Measurements from ENCODE around the gene IL12RB2. TPM values are rescaled to one million over a fixed set of nuclear protein-coding genes. Genes with fewer than 3 reads are reported as not detected.

IL12RB2 gene
- polyA plus RNA-seq, 3 donors: not detected

- DNase-seq: no peak
- Mint-ChIP-seq H3K4me3 (no peak overlapping the region), H3K36me3 (no peaks in the 10 kb centered on the region), H3K27ac (no peak overlapping the region), H3K27me3 (ENCODE audit: low read depth in 3 of 3) (peaks cover 0 to 2% (median 0%) of the 10 kb centered on the region in 3 donors), H3K9me3 (peaks cover 0 to 8% (median 2%) of the 10 kb centered on the region in 7 donors), H3K4me1 (no peaks in the 10 kb centered on the region)
- Histone ChIP-seq H3K9ac (ENCODE audit: insufficient read depth, low read length, poor library complexity, severe bottlenecking) (no peak overlapping the region), H4K20me1 (ENCODE audit: insufficient read depth, low read length) (no peaks in the 10 kb centered on the region), H3K4me3 (replicated peaks in 1 of 3; ENCODE audit: low read depth in 2 of 3, low read length in 3 of 3) (no peak overlapping the region), H3K4me2 (replicated peaks; ENCODE audit: extremely low read depth, low read length, poor library complexity, severe bottlenecking) (no peak overlapping the region), H3K79me2 (ENCODE audit: insufficient read depth, low read length) (no peaks in the 10 kb centered on the region), H3K36me3 (replicated peaks in 1 of 2; ENCODE audit: control insufficient read depth in 1 of 2, insufficient read depth in 2 of 2, low read length in 2 of 2) (no peaks in the 10 kb centered on the region), H3K4me1 (ENCODE audit: control insufficient read depth in 1 of 2, insufficient read depth in 2 of 2, low read length in 2 of 2) (no peaks in the 10 kb centered on the region), H3K27ac (ENCODE audit: low read depth in 1 of 2, low read length in 2 of 2) (no peak overlapping the region), H3K9me3 (replicated peaks in 1 of 2; ENCODE audit: control insufficient read depth in 1 of 2, insufficient read depth in 1 of 2, low read length in 2 of 2) (no peaks in the 10 kb centered on the region), H2AFZ (ENCODE audit: insufficient read depth, low read depth, low read length, poor library complexity, severe bottlenecking) (no peak overlapping the region), H3K27me3 (ENCODE audit: control insufficient read depth in 2 of 2, insufficient read depth in 2 of 2, low read length in 2 of 2) (no peaks in the 10 kb centered on the region)
- no peak for TF ChIP-seq CTCF (IDR thresholded peaks at IDR 0.05)
- intact Hi-C loops (cut with micrococcal nuclease): no loop called here
- no CpG with 5 or more reads among the region's 3 CpGs for WGBS (ENCODE audit: insufficient coverage)
Observed at GRCh38 chr1:67281244-67281643, 26.4 kb upstream of the IL12RB2 start.

- Histone ChIP-seq H3K27ac (ENCODE audit: low read depth in 1 of 2, low read length in 2 of 2) (no peak overlapping the region), H3K4me3 (replicated peaks in 1 of 3; ENCODE audit: low read depth in 2 of 3, low read length in 3 of 3) (no peak overlapping the region), H3K9ac (ENCODE audit: insufficient read depth, low read length, poor library complexity, severe bottlenecking) (no peak overlapping the region), H3K27me3 (ENCODE audit: control insufficient read depth in 2 of 2, insufficient read depth in 2 of 2, low read length in 2 of 2) (no peaks in the 10 kb centered on the region), H3K4me1 (ENCODE audit: control insufficient read depth in 1 of 2, insufficient read depth in 2 of 2, low read length in 2 of 2) (no peaks in the 10 kb centered on the region), H3K9me3 (replicated peaks in 1 of 2; ENCODE audit: control insufficient read depth in 1 of 2, insufficient read depth in 1 of 2, low read length in 2 of 2) (peaks cover 0 to 1% of the 10 kb centered on the region in 2 donors), H3K4me2 (replicated peaks; ENCODE audit: extremely low read depth, low read length, poor library complexity, severe bottlenecking) (no peak overlapping the region), H2AFZ (ENCODE audit: insufficient read depth, low read depth, low read length, poor library complexity, severe bottlenecking) (no peak overlapping the region), H3K36me3 (replicated peaks in 1 of 2; ENCODE audit: control insufficient read depth in 1 of 2, insufficient read depth in 2 of 2, low read length in 2 of 2) (no peaks in the 10 kb centered on the region), H3K79me2 (ENCODE audit: insufficient read depth, low read length) (no peaks in the 10 kb centered on the region), H4K20me1 (ENCODE audit: insufficient read depth, low read length) (no peaks in the 10 kb centered on the region)
- no peak overlapping the region for H3K4me3 Mint-ChIP-seq
- H3K36me3 Mint-ChIP-seq: no peaks in the 10 kb centered on the region
- H3K4me1 Mint-ChIP-seq: no peaks in the 10 kb centered on the region
- DNase-seq: no peak
- no peak overlapping the region for H3K27ac Mint-ChIP-seq
- no peak for TF ChIP-seq CTCF (IDR thresholded peaks at IDR 0.05)
- intact Hi-C loops (cut with micrococcal nuclease): no loop called here
- 92% methylated on average over 4 of the region's 8 CpGs for WGBS (ENCODE audit: insufficient coverage)
- peaks cover 0 to 12% (median 3%) of the 10 kb centered on the region in 7 donors for H3K9me3 Mint-ChIP-seq
- H3K27me3 Mint-ChIP-seq (ENCODE audit: low read depth in 3 of 3): peaks cover 0 to 1% (median 0%) of the 10 kb centered on the region in 3 donors
Observed at GRCh38 chr1:67285780-67286488, 21.7 kb upstream of the IL12RB2 start.
